Measurements from ENCODE around the gene LTBP1. TPM values are rescaled to one million over a fixed set of nuclear protein-coding genes. Genes with fewer than 3 reads are reported as not detected.
"Not testable (repeated sequence)": the region's sequence is repeated elsewhere in the genome, so short reads cannot be mapped to it uniquely, and the experiment has no call there.

Gene LTBP1
- total RNA-seq, 2 experiments from 2014 or later: 0.18 TPM; not detected in 1

DNA sequence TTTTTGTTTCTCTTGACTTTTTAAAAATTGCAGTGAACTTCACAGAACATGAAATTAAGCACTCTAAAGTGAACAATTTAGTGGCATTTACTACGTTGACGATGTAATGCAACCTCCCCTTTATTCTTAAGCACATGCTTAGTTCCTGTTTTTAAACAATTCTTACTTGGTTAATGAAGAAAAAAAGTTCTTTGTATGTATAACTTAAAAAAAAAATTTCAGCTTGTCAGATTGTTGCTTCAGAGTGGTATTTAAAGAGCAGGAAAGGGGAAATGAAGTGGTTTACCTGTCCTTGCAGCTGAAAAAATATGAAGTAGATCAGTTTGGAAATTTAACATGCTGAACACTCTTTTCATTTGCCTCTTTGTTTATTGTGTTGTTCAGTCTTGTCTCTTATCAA, 434.0 kb downstream of the LTBP1 start:
- TF ChIP-seq, protein P1, sequence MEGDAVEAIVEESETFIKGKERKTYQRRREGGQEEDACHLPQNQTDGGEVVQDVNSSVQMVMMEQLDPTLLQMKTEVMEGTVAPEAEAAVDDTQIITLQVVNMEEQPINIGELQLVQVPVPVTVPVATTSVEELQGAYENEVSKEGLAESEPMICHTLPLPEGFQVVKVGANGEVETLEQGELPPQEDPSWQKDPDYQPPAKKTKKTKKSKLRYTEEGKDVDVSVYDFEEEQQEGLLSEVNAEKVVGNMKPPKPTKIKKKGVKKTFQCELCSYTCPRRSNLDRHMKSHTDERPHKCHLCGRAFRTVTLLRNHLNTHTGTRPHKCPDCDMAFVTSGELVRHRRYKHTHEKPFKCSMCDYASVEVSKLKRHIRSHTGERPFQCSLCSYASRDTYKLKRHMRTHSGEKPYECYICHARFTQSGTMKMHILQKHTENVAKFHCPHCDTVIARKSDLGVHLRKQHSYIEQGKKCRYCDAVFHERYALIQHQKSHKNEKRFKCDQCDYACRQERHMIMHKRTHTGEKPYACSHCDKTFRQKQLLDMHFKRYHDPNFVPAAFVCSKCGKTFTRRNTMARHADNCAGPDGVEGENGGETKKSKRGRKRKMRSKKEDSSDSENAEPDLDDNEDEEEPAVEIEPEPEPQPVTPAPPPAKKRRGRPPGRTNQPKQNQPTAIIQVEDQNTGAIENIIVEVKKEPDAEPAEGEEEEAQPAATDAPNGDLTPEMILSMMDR (IDR thresholded peaks at IDR 0.05): no peak
- no peaks in the 10 kb centered on the region for H3K4me1 Mint-ChIP-seq (ENCODE audit: low read depth)
- POLR2A ChIA-PET: no interaction called here
- peaks cover 5% of the 10 kb centered on the region for H3K27me3 Mint-ChIP-seq
- no peak overlapping the region for H3K4me3 Mint-ChIP-seq
- H3K9me3 Mint-ChIP-seq: no peaks in the 10 kb centered on the region
- ATAC-seq (no peak), DNase-seq (no peak)
- CTCF ChIA-PET: interaction anchor here (0.7 to 3.1 kb wide), 6 partner anchors 8 to 203 kb away, joined by 3 to 13 read pairs (median 4); no protein-coding TSS in a partner anchor
- no peaks in the 10 kb centered on the region for H3K36me3 Mint-ChIP-seq (ENCODE audit: low read depth)
- no peak overlapping the region for H3K27ac Mint-ChIP-seq
- intact Hi-C loops (cut with micrococcal nuclease): no loop called here

DNA sequence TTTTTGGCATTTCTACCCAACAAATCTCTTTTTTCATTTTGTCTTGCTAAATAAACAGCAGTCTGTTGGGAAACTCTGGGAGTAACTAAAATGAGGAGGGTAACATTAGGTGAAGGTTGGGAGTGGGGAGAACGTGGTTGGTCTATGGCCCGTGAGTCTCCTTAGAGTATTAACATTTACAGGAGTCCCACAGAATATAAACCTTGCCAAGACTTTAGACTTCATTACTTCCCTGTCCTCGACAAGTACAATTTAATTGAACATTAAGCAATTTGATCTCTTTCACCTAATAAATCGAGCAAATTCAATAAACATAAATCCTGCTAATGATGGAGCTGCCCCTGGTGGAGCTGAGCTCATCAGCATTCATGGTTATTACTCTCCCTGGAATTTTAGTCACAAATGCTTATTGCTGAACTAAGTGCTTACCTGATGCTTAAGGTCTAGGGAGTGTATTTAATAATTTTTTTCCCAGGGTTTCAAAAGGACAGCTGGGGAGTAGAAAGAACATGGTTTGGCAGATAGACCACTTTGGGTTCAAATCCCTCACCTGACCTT, 434.6 kb downstream of the LTBP1 start:
- ATAC-seq (no peak), DNase-seq (no peak)
- H3K36me3 Mint-ChIP-seq (ENCODE audit: low read depth): no peaks in the 10 kb centered on the region
- H3K4me3 Mint-ChIP-seq: no peak overlapping the region
- no peaks in the 10 kb centered on the region for H3K4me1 Mint-ChIP-seq (ENCODE audit: low read depth)
- POLR2A ChIA-PET: no interaction called here
- peaks cover 5% of the 10 kb centered on the region for H3K27me3 Mint-ChIP-seq
- intact Hi-C loops (cut with micrococcal nuclease): no loop called here
- CTCF ChIA-PET: interaction anchor here (0.6 to 3.1 kb wide), 7 partner anchors 9 to 60 kb away, joined by 3 to 13 read pairs (median 3); no protein-coding TSS in a partner anchor
- H3K9me3 Mint-ChIP-seq: no peaks in the 10 kb centered on the region
- no peak overlapping the region for H3K27ac Mint-ChIP-seq
- TF ChIP-seq, protein P1 (IDR thresholded peaks at IDR 0.05): no peak

DNA sequence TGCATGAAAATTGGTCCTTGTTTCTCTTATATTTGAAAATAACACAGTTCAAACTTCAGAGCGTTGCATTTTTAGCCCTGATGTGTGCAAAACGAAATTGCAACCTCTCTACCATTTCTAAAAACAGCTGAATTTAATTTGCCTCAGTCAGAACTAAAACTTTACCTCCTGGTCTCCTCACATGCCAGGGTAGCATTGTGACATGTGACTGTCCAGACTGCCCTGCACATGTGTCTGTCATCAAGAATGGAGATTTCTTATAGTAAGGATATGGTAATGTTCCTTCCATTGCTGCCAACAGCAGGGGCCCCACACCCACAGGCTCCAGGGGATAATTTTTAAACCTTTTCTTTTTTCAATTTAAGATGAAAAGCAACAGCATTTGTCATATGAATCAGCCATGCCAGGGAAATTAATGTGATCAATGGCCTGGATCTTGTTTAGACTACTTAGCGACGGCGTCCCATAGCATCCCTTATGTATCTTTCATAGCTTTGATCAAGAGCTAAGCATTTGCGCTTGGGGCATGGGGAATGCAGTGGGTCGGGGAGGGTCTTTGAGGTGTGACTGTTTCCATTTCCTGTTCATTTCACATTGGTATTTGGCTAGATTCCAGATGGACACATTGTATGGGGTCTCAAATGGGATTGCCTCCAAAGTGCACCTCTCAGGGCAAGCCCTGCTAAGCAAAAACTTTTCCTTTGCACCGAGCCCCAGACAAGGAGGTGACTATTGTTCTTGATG, 437.3 kb downstream of the LTBP1 start:
- ChIA-PET CTCF (interaction anchor here (1.1 to 1.9 kb wide), 2 partner anchors 12 kb away, joined by 3 to 4 read pairs; no protein-coding TSS in a partner anchor), POLR2A (no interaction called here)
- ATAC-seq: no peak
- Mint-ChIP-seq H3K27ac (no peak overlapping the region), H3K4me1 (ENCODE audit: low read depth) (no peaks in the 10 kb centered on the region), H3K36me3 (ENCODE audit: low read depth) (no peaks in the 10 kb centered on the region), H3K9me3 (no peaks in the 10 kb centered on the region), H3K4me3 (no peak overlapping the region), H3K27me3 (peaks cover 5% of the 10 kb centered on the region)
- intact Hi-C loops (cut with micrococcal nuclease): no loop called here
- no peak for DNase-seq
- TF ChIP-seq, protein P1 (IDR thresholded peaks at IDR 0.05): no peak

DNA sequence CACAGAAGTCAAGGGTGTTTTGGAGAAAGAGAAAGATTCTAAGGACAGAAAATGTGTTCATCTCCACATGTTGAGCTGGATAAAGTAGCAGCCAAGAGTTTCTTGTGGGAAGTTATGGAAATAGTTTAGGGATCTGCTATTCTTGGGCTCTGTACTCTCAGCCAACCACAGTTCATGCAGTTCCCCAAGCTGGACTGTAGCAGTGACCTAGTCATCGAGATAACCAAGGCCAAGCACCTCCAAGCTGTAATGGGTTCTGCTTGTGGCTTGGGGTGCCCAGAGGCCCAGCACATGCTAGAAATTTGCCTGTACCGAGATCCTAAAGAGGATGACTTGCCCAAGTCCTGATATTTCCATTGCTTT, 437.8 kb downstream of the LTBP1 start:
- Mint-ChIP-seq H3K4me3 (no peak overlapping the region), H3K27ac (no peak overlapping the region), H3K9me3 (no peaks in the 10 kb centered on the region), H3K27me3 (peaks cover 5% of the 10 kb centered on the region), H3K4me1 (ENCODE audit: low read depth) (no peaks in the 10 kb centered on the region), H3K36me3 (ENCODE audit: low read depth) (no peaks in the 10 kb centered on the region)
- TF ChIP-seq, protein P1 (IDR thresholded peaks at IDR 0.05): no peak
- intact Hi-C loops (cut with micrococcal nuclease): no loop called here
- ATAC-seq (no peak), DNase-seq (no peak)
- CTCF ChIA-PET: interaction anchor here (1.1 to 1.9 kb wide), 2 partner anchors 11 to 12 kb away, joined by 3 to 4 read pairs; no protein-coding TSS in a partner anchor
- POLR2A ChIA-PET: no interaction called here

DNA sequence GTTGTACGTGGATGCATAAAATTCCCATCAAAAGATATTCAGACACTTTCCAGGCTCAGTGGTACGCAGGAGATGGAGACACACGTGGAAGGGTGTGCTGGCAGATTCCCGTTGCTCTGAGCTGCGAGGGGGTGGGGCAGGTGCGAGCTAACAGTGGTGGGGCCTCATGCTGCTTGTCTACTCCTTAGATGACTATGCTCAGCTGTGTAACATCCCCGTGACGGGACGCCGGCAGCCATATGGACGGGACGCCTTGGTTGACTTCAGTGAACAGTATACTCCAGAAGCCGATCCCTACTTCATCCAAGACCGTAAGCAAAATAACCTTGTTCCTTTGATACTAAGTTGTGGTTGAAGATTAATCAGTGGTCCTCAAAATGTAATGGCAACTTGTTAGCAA, 442.2 kb downstream of the LTBP1 start:
- TF ChIP-seq, protein P1 (IDR thresholded peaks at IDR 0.05): no peak
- intact Hi-C loops (cut with micrococcal nuclease): no loop called here
- no peak for DNase-seq

DNA sequence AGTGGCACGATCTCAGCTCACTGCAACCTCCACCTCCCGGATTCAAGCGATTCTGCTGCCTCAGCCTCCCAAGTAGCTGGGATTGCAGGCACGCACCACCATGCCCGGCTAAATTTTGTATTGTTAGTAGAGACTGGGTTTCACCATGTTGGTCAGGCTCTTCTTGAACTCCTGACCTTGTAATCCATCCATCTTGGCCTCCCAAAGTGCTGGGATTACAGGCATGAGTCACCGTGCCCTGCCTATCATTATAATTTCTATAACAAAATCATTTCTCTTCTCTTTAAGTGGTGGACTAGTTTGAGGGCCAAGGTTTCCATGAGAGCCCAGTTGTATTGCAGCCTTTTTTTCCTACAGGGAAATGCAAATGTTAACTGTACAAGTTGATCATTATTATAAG, 442.9 kb downstream of the LTBP1 start:
- DNase-seq; H3K27ac Mint-ChIP-seq; H3K36me3 Mint-ChIP-seq (ENCODE audit: low read depth); H3K4me3 Mint-ChIP-seq; ATAC-seq; intact Hi-C loops (cut with micrococcal nuclease); POLR2A ChIA-PET; H3K27me3 Mint-ChIP-seq; H3K4me1 Mint-ChIP-seq (ENCODE audit: low read depth); H3K9me3 Mint-ChIP-seq: not testable (repeated sequence)
- CTCF ChIA-PET: interaction anchor here (2.3 kb wide), 1 partner anchor 9 kb away, joined by 13 read pairs; no protein-coding TSS in a partner anchor

More for the DNA sequence above, 442.2 kb downstream of the LTBP1 start:
- Mint-ChIP-seq H3K4me1 (ENCODE audit: low read depth) (no peaks in the 10 kb centered on the region), H3K9me3 (no peaks in the 10 kb centered on the region), H3K27me3 (no peaks in the 10 kb centered on the region), H3K36me3 (ENCODE audit: low read depth) (no peaks in the 10 kb centered on the region), H3K4me3 (no peak overlapping the region), H3K27ac (no peak overlapping the region)
- ChIA-PET POLR2A (no interaction called here), CTCF (interaction anchor here (1.7 to 1.8 kb wide), 2 partner anchors 9 to 16 kb away, joined by 5 to 7 read pairs; no protein-coding TSS in a partner anchor)
- ATAC-seq: no peak
